SKM-1 (cell line): Measurements from ENCODE around the gene COL9A2.

Experiments used
- DNase-seq: peaks from one replicate; lab custom pipeline; 2025; ENCODE audit not compliant: unreplicated experiment; lab: John Stamatoyannopoulos, UW

Gene COL9A2

GRCh38 chr1:40264354-40264781, 52.7 kb downstream of the COL9A2 start:
- DNase-seq = no peak

- no peak for DNase-seq
Observed at GRCh38 chr1:40258445-40258769, 58.7 kb downstream of the COL9A2 start.

- peak; percentile 96 for DNase-seq
Observed at GRCh38 chr1:40257688-40258444, 59.2 kb downstream of the COL9A2 start, which contains the start of gene ZMPSTE24. TSS of gene ZMPSTE24 (plus strand) at chr1:40258236. CDS start at chr1:40258272, 36 bp downstream.

- DNase-seq = no peak
Observed at GRCh38 chr1:40257313-40257687, 59.8 kb downstream of the COL9A2 start.

GRCh38 chr1:40256401-40257084, 60.5 kb downstream of the COL9A2 start:
- DNase-seq = no peak

GRCh38 chr1:40255231-40255630, 61.9 kb downstream of the COL9A2 start:
- no peak for DNase-seq

- DNase-seq = no peak
Observed at GRCh38 chr1:40252601-40253000, 64.5 kb downstream of the COL9A2 start.

GRCh38 chr1:40251456-40251855, 65.6 kb downstream of the COL9A2 start:
- DNase-seq = no peak
